ENCODE measurements around the gene JAKMIP2.
"Not testable (repeated sequence)": the region's sequence is repeated elsewhere in the genome, so short reads cannot be mapped to it uniquely, and the experiment has no call there.

Gene JAKMIP2

DNA sequence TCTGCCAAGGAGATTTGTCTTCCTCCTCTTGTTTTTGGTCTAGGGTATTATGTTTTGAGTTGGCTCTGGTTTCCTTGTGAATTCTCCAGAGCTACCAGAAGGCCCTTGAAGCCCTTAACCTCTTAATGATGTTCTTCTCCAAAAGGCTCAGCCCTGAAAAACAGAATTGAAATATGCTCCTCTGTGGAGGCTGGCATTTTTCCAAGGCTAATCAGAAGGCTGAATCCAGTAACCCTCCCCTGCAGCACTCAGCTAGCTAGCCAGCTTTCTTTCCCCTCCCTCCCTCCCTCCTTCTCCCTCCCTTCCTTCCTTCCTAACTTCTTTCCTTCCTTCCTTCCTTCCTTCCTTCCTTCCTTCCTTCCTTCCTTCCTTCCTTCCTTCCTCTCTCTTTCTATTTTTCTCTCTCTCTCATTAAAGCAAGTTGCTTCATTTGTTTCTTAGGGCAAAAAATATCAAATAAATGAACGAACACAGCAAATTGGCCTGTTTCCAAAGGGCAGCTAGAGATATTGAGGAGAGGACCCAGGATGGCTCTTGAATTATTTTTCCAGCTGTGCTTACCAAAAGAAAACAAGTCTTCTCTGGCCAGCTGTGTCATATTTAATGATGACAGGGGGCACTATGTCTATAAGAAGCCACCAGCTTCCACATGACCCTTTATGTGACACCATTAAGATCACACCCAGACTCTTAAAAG, 38.7 kb downstream of the JAKMIP2 start:
- DNase-seq (ENCODE audit: low read depth): no peak

DNA sequence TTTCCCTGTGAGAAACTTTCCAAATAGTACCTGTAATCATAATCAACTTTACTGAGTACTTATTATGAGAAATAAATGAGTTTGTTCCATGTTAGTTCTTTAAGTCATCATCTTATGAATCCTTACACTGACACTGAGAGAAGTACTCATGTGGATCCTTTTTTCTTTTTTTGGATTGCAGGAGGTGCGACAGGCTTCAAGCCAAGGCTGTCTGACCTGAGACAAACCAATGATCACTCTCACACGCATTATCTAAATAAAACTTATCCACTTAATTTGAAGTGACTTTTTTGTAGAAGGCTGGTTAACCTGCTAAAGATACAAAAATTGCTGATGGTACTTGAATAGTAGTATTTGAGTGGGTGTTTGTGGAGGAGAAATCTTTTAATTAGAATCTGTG, 39.5 kb downstream of the JAKMIP2 start:
- DNase-seq (ENCODE audit: low read depth): no peak

DNA sequence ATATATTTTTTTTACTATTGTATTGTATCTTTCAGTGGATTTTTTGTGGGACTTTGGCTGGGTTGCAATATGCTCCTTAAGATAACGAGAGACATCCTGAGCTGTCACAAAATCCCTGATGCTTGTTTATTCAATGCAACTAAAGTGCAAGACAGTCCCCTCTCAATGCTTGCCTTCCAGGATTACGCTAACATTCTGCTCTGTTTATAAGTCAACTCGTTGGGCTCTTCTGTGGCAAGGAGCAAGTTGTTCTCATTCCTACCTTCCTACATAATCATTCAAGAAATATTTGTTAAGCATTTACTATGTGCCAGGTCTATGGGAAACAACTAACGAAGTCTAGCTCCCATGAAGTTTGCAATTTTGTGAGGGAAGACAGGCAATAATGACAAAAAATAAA, 40.4 kb downstream of the JAKMIP2 start:
- DNase-seq (ENCODE audit: low read depth): no peak

DNA sequence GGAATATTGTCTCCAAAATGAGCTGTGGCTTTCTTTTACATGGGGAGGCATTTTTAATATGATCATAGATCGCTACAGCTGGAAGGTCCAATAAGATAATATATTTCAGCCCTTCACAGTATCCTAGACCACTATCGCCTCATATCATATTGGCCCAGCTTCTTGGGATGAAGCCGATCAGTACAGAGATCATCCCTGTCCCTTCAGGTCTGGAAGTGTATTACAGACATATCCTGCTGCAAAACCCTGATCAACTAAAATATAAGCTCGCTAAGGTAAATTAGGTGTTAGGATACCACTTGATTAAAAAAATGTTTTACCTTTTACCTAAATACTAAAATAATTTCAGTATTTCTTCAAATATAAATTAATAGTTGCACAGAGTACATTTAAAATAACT, 41.7 kb downstream of the JAKMIP2 start:
- no peak for DNase-seq (ENCODE audit: low read depth)

DNA sequence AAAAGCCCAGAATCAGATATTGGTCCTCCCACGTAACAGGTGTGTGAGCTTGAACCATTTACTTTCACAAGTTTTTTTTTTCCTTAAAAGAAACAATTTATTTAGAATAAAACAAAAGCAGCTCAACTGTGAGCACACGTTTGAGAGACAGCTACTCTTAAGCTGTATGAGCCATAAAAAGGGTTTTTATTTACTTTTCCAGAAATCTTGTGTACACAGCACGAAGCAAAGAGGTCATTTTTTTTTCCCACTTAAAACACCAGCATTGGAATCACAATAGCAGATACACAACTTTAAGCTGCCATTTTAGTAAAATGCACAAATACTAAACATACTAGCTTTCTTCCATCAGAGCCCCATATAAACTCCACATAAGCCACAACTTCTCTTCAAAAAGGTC, 44.6 kb downstream of the JAKMIP2 start:
- no peak for DNase-seq (ENCODE audit: low read depth)

DNA sequence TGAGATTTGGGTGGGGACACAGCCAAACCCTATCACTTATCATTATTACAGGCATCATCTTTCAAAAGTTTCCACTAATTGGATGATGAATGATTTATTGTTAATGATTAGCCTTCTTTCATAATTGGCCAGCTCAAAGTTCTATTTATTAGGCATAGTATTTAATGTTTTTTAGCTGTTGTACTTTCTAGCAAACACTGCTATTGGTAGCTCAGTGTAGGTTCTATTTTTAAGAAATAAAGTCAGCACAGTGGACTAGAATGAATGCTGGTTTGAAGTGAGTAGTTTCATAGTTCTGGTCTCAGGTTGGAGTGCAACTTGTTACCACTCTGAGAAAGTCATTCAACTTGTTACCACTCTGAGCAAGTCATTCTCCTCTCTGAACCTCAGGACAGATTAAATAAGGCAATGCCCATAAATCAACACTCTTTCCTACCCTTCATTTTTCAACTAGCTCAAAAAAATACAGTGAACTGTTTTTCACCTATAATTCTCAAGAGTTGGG, 46.9 kb downstream of the JAKMIP2 start:
- no peak for DNase-seq (ENCODE audit: low read depth)

DNA sequence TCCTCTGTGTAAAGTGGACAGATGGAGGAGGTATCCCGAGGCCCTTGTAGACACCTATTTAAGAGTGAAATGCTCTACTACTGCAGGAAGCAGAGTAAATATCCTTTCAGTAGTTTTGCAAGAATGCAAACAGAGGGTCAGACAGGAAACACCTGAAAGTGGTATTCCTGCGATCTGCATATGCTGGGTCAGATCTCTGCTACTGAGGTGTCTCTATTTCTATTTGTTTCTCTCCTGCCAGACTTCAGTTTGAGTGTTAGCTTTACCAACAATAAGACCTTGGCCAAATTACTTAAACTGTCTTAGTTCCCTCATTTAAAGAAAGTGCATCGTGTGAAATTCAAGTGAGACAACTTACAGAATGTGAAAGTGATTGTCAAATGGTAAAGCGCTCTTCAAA, 47.6 kb downstream of the JAKMIP2 start:
- no peak for DNase-seq (ENCODE audit: low read depth)

DNA sequence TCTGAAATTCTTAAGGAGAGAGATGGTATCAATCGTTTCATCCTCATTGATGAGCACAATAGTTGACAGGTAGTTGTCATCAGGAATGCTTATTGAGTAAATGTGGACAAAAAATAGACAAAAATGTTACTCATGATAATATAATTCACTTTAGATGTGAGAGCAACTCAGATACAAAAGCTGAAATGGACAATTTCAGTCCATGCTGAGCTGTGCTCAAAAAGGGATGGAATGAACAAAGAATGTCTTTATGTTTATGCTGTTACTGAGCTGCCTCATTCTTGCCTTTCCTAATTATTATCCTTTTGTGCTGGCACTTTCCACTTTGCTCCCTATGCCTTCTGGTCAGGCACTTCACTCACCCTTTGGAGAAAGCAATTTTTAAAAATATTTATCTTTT, 49.5 kb downstream of the JAKMIP2 start:
- no peak for DNase-seq (ENCODE audit: low read depth)

DNA sequence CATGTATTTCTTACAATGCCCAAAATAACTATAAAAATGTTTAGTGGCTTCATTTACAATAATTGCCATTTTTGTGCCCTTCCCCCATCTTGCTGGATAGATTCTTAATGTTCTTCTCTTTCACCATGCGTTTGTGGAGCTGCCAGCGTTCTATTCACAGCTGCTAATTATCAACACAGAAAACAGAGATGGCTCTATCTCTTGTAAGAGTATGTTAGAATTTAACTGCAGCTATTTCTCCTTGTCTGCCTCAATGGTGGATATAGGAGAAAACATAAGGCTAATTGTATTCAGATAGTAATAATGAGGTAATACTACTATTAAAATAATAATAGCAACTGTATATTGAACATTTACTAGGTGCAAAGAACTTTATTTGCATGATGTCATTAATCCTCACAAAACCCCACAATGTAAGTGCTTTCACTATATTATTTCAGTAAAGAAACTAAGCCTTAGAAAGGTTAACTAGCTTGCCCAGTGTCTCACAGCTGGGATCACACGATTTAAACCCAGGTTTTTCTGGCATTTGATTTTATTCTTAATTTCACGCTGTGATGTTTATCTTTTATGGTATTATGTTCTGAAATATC, 50.1 kb downstream of the JAKMIP2 start:
- DNase-seq (ENCODE audit: low read depth): no peak

DNA sequence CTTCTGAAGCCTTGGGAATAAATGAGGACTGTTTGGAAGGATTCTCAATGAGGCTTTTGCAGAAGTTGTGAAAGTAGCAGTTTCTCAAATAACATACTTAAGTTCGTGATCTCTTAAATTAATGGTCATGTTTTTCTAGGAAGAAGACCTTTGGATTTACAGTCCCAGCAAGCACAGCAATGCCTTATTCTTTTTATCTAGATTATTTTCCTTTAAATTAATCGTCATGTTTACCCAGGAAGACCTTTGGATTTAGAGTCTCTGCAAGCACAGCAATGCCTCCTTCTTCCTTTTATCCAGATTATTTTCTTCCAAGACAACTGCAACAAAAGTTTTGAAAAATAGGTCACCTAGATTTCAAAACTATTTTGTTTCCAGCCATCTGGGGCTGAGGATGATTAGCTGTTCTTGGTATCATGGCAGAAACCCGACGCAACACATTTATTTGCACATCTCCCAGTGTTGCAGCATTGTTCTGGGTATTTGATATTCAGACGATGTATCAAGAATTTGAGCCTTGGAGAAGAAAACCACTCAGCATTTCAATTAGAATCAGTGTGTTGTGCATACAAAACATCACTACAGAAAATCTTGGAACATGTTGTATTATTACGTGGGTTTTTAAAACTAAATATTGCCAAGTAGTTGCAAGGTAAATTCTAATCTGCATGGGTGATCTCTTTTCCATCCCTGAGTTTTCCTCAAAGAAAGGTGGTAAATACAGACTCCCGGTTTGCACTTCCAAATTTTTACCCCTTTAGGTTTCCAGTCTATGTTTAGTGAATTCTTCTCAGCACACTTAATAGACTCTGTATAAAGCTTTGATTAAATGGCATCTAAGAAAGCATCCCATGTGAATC, 50.9 kb downstream of the JAKMIP2 start:
- DNase-seq (ENCODE audit: low read depth): no peak

DNA sequence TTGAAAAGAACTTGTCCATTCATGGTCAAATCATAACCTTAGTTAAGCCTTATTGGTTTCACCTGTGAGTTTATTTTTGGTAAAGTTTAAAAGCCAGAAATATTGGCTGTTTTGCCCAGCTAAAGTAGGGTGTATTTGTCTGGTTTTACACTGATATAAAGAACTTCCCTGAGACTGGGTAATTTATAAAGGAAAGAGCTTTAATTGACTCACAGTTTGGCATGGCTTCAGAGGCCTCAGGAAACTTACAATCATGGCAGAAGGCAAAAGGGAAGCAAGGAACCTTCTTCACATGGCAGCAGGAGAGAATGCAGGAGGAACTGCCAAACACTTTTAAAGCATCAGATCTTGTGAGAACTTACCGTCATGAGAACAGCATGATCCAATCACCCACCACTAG, 55.3 kb downstream of the JAKMIP2 start:
- no peak for DNase-seq (ENCODE audit: low read depth)

DNA sequence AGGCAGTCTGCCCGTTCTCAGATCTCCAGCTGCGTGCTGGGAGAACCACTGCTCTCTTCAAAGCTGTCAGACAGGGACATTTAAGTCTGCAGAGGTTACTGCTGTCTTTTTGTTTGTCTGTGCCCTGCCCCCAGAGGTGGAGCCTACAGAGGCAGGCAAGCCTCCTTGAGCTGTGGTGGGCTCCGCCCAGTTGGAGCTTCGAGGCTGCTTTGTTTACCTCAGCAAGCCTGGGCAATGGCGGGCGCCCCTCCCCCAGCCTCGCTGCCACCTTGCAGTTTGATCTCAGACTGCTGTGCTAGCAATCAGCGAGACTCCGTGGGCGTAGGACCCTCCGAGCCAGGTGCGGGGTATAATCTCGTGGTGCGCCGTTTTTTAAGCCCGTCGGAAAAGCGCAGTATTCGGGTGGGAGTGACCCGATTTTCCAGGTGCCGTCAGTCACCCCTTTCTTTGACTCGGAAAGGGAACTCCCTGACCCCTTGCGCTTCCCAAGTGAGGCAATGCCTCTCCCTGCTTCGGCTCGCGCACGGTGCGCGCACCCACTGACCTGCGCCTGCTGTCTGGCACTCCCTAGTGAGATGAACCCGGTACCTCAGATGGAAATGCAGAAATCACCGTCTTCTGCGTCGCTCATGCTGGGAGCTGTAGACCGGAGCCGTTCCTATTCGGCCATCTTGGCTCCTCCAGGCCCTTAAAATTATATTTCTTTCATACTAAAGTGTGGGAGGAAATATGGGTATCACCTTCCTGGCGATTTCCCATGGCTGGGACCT, 61.2 kb downstream of the JAKMIP2 start:
- not testable (repeated sequence) for DNase-seq (ENCODE audit: low read depth)

DNA sequence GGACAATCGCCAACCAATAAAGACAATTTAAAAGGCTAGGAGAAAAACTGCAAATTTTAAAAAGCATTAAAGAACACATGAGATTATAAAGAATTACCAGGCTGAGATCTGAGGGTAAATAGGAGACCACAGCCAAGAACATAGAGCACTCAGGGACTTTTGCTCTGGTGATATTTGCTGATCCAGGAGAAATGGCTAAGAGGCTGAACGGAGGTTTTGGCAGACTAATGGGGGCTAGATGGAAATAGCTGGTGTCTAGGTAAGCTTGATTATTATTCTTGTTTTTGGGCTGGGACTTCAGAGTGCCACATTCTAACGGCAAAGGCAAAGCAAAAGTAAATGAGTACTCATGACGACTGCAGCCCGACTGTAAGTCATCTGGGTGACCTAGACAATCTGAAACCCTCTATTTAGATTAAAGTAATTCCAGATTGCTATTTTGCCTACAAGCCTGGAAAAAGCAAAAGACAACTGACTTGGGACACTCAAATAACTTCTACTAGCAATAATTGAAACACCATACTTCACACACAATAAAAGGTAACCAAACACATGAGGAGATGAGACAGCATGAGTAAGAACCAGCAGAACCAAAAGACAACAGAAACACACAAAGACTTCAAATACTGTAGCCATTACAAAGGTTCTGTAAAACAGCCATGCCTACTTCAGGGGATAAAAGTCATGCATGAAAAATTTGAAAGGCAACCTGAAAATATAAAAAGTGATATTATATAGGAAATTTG, 68.8 kb downstream of the JAKMIP2 start:
- DNase-seq (ENCODE audit: low read depth): no peak

DNA sequence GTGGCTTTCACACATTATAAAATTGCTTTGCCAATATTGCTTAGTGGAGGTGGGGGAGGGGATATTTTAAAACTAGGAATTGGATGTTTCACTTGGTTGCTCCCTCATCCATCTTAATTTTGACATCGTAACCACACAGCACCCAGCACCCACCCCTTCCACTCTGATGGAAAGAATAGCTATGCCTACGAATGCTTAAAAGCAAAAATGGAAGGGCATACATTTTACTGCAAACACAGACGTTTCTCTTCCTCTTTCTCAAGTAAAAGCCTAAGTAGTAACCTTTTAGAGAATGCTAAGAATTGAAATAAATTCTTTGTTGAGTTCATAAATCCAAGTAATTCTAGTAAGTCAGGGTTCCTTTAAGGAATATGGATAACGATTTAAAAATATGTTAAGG, 69.9 kb downstream of the JAKMIP2 start:
- DNase-seq (ENCODE audit: low read depth): no peak

DNA sequence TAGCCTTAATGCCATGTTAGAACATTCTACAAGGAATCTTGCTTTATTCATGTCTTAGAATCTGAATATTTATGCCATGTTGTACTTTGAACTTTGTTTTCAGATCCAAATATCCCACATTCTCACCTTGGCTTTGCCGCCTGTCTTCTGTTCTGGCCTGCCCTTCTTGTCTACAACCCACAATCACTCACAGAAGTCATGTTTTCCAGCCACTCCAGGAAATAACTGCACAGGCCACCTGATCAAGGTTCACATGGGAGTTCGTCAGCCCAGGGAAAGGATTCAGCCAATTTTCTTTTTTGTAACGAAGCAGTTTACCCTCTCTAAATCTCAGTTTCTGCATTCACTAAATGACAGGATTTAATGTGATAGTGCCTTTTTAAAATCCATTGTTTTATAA, 70.5 kb downstream of the JAKMIP2 start:
- DNase-seq (ENCODE audit: low read depth): no peak

DNA sequence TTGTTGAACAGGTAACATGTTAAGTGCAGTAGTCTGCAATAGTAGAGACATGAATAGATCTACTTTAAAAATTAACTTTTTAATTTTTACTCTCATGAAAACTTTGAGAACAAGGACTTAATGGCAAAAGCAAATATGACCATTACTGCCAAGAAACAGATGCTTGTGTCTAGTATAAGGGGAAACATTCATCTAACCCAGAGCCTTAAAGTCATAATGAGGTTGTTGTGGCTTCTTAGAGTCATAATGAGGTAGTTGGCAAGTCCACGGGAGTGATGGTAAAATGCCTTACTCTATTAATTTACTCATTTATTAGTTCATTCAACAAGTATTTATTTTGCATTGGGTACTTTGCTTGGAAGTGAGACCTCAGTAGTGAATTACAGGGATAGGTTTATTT, 71.5 kb downstream of the JAKMIP2 start:
- DNase-seq (ENCODE audit: low read depth): no peak

DNA sequence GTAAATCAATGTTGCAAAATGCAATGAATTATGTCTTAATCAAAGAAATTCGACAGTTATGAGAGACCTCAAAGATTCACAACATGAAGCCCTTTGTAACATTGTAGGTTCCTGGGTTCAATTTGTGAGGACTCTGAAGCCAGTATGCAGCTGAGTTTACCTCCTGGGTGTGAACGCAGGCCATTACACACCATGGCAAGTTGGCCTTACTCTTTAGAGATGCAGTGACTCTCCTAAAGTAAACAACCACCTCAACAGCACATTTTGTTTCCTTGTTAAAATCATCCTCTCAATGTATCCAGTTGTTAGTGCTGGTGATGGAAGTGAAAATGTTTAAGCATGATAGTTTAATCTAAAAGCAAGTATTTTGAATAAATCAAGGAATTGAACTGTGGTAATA, 73.8 kb downstream of the JAKMIP2 start:
- DNase-seq (ENCODE audit: low read depth): no peak

DNA sequence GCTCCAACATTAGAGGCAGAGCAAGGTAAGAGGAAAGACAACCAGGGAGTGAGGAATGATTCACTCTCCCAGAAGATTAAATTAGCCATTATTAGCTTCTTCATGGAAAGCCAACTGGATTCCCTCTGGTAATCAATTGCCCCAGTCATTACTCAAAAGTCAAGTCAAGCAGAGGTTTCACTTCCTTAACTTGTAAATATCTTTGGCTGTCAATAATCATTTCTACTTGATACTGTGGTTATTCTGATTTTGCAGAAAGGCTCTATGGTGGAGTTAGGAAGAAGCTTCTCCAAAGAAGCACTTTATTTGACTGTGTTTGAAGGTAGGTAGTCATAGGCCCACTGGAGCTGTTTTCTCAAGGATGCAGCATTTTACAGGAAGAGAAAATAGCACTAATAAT, 78.0 kb downstream of the JAKMIP2 start:
- DNase-seq (ENCODE audit: low read depth): no peak

DNA sequence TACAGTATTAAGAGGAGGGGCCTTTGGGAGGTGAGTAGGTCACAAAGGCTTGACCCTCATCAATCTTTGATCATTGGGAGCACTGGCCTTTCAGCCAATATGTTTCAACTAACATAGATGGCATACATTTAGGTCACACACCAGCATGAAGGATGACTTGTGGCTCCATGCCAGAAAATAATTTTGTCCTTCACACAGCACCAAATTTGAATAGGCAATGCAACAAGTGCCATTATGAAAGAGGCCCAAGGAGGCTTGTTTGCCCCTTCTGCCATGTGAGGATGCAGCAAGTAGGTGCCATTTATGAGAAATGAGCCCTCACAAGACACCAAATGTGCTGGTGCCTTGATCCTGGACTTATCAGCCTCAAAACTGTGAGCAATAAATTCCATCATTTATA, 81.1 kb downstream of the JAKMIP2 start:
- no peak for DNase-seq (ENCODE audit: low read depth)

DNA sequence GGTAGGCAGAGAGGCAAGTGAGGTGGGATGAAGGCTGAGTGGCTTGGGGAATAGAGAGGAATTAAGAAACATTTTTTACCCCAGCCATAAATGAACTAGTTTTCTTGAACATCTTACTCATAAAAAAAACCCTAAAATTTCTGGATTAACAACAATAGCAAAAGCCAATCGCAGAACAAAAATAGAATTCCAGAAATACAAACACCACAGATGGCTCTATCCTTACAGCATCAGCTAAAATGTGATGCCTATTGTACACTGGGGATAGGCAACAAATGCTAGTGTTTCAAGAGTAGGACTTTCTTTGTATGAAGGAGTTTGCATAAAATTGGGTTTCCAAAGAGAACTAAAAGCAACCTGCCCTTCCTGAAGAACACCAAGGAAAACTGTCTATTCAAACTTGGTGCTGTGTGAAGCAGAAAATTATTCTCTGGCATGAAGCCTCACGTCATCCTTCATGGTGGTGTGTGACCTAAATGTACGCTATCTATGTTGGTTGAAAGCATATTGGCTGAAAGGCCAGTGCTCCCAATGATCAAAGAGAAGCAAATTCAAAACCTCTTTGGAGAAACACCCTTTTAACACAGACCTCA, 82.9 kb downstream of the JAKMIP2 start:
- no peak for DNase-seq (ENCODE audit: low read depth)

DNA sequence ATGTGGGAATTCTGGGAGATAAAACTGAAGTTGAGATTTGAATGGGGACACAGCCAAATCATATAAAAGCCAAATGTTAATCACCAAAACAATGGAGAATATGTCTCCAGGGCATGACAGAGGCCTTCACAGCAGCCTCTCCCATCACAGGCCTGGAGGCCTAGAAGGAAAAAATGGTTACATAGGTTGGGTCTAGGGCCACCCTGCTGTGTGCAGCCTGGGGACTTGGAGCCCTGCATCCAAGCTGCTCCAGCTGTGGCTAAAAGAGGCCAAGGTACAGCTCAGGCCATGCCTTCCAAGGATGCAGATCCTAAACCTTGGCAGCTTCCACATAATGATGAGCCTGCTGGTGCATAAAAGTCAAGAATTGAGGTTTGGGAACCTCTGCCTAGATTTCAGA, 85.1 kb downstream of the JAKMIP2 start:
- DNase-seq (ENCODE audit: low read depth): no peak
